ENCODE results near the gene MBNL1. TPM values are rescaled to one million over a fixed set of nuclear protein-coding genes. Genes with fewer than 3 reads are reported as not detected.

MBNL1 gene
- total RNA-seq, 1 donor from 2014 or later = 172 TPM

DNA sequence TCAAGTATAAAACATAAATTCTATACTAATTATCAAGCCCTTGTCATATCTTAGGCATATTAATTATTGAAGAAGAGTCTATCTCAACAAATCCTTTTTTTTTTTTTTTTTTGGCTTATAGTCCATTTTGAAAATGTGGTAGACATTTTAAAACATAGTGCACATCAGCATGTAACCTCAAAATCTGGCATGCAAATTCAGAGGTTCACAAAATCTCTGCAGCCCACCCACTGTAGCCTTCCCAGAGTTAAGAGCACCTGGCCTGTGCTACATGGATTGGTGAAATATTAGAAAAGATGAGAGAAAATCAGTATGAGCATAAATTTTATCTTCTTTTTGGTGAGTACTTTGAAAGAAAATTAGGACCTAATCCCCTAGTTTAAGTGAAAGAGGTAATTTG lies 84.8 kb downstream of the MBNL1 start:
- no peak overlapping the region for H3K27ac ChIP-seq (replicated peaks)
- DNase-seq = no peak

DNA sequence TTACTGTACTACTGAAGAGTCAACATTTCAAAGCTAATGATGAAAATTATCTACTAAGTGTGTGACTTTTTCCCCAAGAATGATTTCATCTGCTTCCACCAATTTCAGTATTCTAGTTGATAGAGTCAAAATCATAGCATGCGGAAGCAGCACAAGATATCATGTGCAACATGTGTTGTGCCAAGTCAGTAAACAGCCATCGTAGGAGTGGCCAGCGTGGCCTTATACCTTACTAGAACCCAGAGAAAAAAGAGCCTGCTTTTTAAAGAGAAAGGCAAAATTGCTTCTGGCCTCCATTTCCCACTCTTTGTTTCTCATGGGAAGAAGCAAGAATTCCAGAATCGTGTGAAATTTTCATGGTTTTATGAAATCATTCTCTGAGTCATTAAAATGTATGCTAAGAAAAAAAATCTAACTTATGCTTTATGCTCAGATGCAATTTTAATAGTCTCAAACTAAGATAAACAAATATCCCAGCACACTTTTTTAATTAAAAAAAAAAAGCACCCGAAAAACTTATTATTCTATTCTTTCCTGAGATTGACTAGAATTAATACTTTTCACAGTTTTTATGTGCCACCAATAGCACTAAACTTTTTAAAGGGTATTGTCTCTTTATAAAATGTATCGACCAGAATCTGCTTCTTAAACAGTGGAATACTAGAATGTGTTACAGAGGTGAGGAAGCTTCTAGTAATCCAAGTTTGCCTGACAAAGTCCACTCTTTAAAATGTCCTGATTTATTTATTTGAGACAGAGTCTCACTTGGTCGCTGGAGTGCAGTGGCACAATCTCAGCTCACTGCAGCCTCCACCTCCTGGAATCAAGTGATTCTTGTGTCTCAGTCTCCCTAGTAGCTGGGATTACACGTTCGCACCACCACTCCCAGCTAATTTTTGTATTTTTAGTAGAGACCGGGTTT lies 87.3 kb downstream of the MBNL1 start:
- intact Hi-C loops (cut with micrococcal nuclease) = no loop called here
- Histone ChIP-seq H3K4me3 (no peak overlapping the region), H3K9me3 (replicated peaks) (no peaks in the 10 kb centered on the region), H3K36me3 (no peaks in the 10 kb centered on the region), H3K4me1 (peaks cover 92% of the 10 kb centered on the region), H3K27ac (replicated peaks) (peak overlapping the region; percentile 17), H3K27me3 (ENCODE audit: low read depth) (no peaks in the 10 kb centered on the region)
- TF ChIP-seq, protein P1, sequence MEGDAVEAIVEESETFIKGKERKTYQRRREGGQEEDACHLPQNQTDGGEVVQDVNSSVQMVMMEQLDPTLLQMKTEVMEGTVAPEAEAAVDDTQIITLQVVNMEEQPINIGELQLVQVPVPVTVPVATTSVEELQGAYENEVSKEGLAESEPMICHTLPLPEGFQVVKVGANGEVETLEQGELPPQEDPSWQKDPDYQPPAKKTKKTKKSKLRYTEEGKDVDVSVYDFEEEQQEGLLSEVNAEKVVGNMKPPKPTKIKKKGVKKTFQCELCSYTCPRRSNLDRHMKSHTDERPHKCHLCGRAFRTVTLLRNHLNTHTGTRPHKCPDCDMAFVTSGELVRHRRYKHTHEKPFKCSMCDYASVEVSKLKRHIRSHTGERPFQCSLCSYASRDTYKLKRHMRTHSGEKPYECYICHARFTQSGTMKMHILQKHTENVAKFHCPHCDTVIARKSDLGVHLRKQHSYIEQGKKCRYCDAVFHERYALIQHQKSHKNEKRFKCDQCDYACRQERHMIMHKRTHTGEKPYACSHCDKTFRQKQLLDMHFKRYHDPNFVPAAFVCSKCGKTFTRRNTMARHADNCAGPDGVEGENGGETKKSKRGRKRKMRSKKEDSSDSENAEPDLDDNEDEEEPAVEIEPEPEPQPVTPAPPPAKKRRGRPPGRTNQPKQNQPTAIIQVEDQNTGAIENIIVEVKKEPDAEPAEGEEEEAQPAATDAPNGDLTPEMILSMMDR (IDR thresholded peaks at IDR 0.05; ENCODE audit: borderline replicate concordance) = no peak
- DNase-seq = no peak

More for the DNA sequence above, 84.8 kb downstream of the MBNL1 start:
- Histone ChIP-seq H3K27me3 (ENCODE audit: low read depth) (no peaks in the 10 kb centered on the region), H3K9me3 (replicated peaks) (no peaks in the 10 kb centered on the region), H3K4me1 (peaks cover 93% of the 10 kb centered on the region), H3K36me3 (no peaks in the 10 kb centered on the region), H3K4me3 (no peak overlapping the region)
- intact Hi-C loops (cut with micrococcal nuclease) = no loop called here
- TF ChIP-seq, protein P1 (IDR thresholded peaks at IDR 0.05; ENCODE audit: borderline replicate concordance) = no peak

DNA sequence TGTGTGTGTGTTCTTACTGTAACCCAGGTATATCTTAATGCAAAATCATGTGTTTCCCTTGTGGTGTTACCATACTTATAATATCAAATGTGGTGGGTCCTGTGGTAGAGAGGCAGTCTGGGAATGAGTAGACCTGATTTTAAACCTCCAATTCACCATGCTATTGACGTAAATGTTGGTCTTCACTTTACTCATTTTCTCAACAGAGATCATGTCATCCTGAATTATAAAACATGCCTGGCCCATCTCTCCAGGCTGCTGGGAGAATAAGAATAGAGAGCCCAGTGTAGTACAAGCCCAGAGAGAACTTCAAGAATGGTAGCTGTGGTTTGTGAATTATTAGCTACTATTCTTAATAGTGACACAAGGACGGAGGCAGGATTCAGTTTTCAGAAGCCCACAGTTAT lies 88.1 kb downstream of the MBNL1 start:
- TF ChIP-seq, protein P1 (IDR thresholded peaks at IDR 0.05; ENCODE audit: borderline replicate concordance) = no peak
- no peak overlapping the region for H3K27ac ChIP-seq (replicated peaks)
- peaks cover 92% of the 10 kb centered on the region for H3K4me1 ChIP-seq
- H3K36me3 ChIP-seq = no peaks in the 10 kb centered on the region
- no peak for DNase-seq
- H3K27me3 ChIP-seq (ENCODE audit: low read depth) = no peaks in the 10 kb centered on the region
- intact Hi-C loops (cut with micrococcal nuclease) = no loop called here
- H3K9me3 ChIP-seq (replicated peaks) = no peaks in the 10 kb centered on the region
- H3K4me3 ChIP-seq = no peak overlapping the region

DNA sequence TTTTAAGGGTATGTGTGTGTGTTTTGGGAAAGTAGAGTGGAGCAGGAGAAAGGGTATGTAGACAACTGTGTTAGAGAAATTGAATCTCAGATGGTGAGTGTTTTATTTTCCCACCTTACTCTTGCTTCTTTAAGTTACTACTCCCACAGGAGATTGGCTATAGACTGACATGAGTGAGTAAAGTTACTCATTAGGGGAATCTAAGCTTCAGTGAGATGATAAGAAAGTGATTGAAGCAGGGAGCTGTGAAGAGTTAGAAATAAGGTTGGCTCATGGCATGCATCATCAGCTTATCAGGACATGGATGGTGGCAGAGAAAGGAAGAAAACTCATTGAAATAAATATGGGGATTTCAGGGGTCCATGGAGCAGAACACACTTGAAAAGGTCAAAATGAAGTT lies 88.9 kb downstream of the MBNL1 start:
- TF ChIP-seq, protein P1 (IDR thresholded peaks at IDR 0.05; ENCODE audit: borderline replicate concordance) = no peak
- intact Hi-C loops (cut with micrococcal nuclease) = no loop called here
- H3K36me3 ChIP-seq = no peaks in the 10 kb centered on the region
- H3K4me1 ChIP-seq = peaks cover 92% of the 10 kb centered on the region
- no peaks in the 10 kb centered on the region for H3K27me3 ChIP-seq (ENCODE audit: low read depth)
- H3K4me3 ChIP-seq = no peak overlapping the region
- H3K27ac ChIP-seq (replicated peaks) = no peak overlapping the region
- H3K9me3 ChIP-seq (replicated peaks) = no peaks in the 10 kb centered on the region
- no peak for DNase-seq

- TF ChIP-seq, protein P1 (IDR thresholded peaks at IDR 0.05; ENCODE audit: borderline replicate concordance) = no peak
- Histone ChIP-seq H3K4me1 (peaks cover 98% of the 10 kb centered on the region), H3K9me3 (replicated peaks) (no peaks in the 10 kb centered on the region), H3K36me3 (no peaks in the 10 kb centered on the region), H3K27me3 (ENCODE audit: low read depth) (no peaks in the 10 kb centered on the region), H3K4me3 (no peak overlapping the region), H3K27ac (replicated peaks) (peak overlapping the region; percentile 1)
- intact Hi-C loops (cut with micrococcal nuclease) = no loop called here
- DNase-seq = no peak
Observed at GRCh38 chr3:152359385-152360248, 90.9 kb downstream of the MBNL1 start.
